K562 (cell line): ENCODE data around the gene TXNIP. TPM values are rescaled to one million over a fixed set of nuclear protein-coding genes. Genes with fewer than 3 reads are reported as not detected.
A peak's percentile ranks its signal among the peaks of the same experiment; 100 is the strongest.

ENCODE experiments used
- CBX3 ChIP-seq, 2 experiments: IDR thresholded peaks; 1 replicate in 1 of 2; 2 replicates in 1 of 2; pipeline ENCODE4 v1.6.1; 2012; ENCODE audit warnings: inconsistent platforms in 2 of 2, low read length in 2 of 2, borderline replicate concordance in 1 of 2, control low read depth in 1 of 2
- CHD1 ChIP-seq: fragments of 200-600 bp; sonication (generic); IDR thresholded peaks from one replicate; pipeline ENCODE4 v1.6.1; 2012; ENCODE audit warnings: mild to moderate bottlenecking, moderate library complexity, low read length, inconsistent platforms
- FOXM1 ChIP-seq, 2 experiments: fragments of 450-650 bp in 1 of 2; sonication (generic) in 1 of 2; formaldehyde crosslinking in 1 of 2; IDR thresholded peaks; 2 replicates each; pipeline versions ENCODE4 v1.6.1 to v1.9.0; 2017 to 2022; ENCODE audit warnings: low read depth in 2 of 2, mild to moderate bottlenecking in 2 of 2, missing genetic modification reagents in 1 of 2, moderate library complexity in 1 of 2
- GTF2A2 ChIP-seq: IDR thresholded peaks from 2 replicates; pipeline ENCODE4 v1.6.1; 2016; ENCODE audit warnings: mild to moderate bottlenecking, missing genetic modification characterization, missing compliant biosample characterization
- LEF1 ChIP-seq: fragments of 450-650 bp; IDR thresholded peaks from 2 replicates; pipeline ENCODE4 v1.6.1; 2016; ENCODE audit warnings: mild to moderate bottlenecking
- NBN ChIP-seq: fragments of 450-650 bp; IDR thresholded peaks from 2 replicates; pipeline ENCODE4 v1.6.1; 2016; ENCODE audit warnings: low read depth, mild to moderate bottlenecking
- NFE2 ChIP-seq: IDR thresholded peaks from 2 replicates; pipeline ENCODE4 v1.6.1; 2014; ENCODE audit warnings: antibody characterized with exemption, low read depth
- POLR2A ChIP-seq: fragments of 450-650 bp; conservative IDR thresholded peaks from 2 replicates; pipeline ENCODE4 v1.6.1; 2016
- PPARD ChIP-seq: fragments of 250-450 bp; sonication (Bioruptor Pico); IDR thresholded peaks from 2 replicates; pipeline ENCODE4 v1.8.0; 2022; ENCODE audit warnings: inconsistent platforms, mild to moderate bottlenecking, moderate library complexity
- RCOR1 ChIP-seq, 2 experiments: IDR thresholded peaks; 2 replicates each; pipeline ENCODE4 v1.6.1; 2012; ENCODE audit warnings: low read depth in 2 of 2, low read length in 2 of 2, borderline replicate concordance in 1 of 2, improper control_type of control experiment in 1 of 2
- SMARCA4 ChIP-seq: fragments of 450-650 bp; IDR thresholded peaks from 2 replicates; pipeline ENCODE4 v1.6.1; 2016
- STAT5A ChIP-seq: IDR thresholded peaks from 2 replicates; pipeline ENCODE4 v1.6.1; 2012; ENCODE audit warnings: low read length, inconsistent platforms, borderline replicate concordance
- TCF3 ChIP-seq: sonication (generic); formaldehyde crosslinking; IDR thresholded peaks from 2 replicates; pipeline ENCODE4 v1.4.0; 2020; ENCODE audit warnings: mild to moderate bottlenecking, missing genetic modification reagents
- VEZF1 ChIP-seq: fragments of 200-800 bp; sonication (Bioruptor generic); IDR thresholded peaks from 2 replicates; pipeline ENCODE4 v1.6.1; 2017; ENCODE audit warnings: missing genetic modification characterization, missing compliant biosample characterization
- XRCC5 ChIP-seq: fragments of 200-400 bp; formaldehyde crosslinking; IDR thresholded peaks from 2 replicates; pipeline ENCODE4 v1.6.1; 2017; ENCODE audit warnings: low read depth, mild to moderate bottlenecking, low read length
- ZBTB17 ChIP-seq: fragments of 450-650 bp; formaldehyde crosslinking; IDR thresholded peaks from 2 replicates; pipeline ENCODE4 v1.4.0; 2020; ENCODE audit warnings: mild to moderate bottlenecking
- ZBTB7A ChIP-seq: IDR thresholded peaks from 2 replicates; pipeline ENCODE4 v1.6.1; 2011; ENCODE audit warnings: low read depth, mild to moderate bottlenecking, low read length, moderate library complexity, borderline replicate concordance; ENCODE audit not compliant: control insufficient read depth
- ZKSCAN8 ChIP-seq: fragments of 200-800 bp; sonication (Bioruptor generic); IDR thresholded peaks from 2 replicates; pipeline ENCODE4 v1.6.1; 2016; ENCODE audit warnings: missing genetic modification characterization, missing compliant biosample characterization
- ZNF140 ChIP-seq: fragments of 250-450 bp; sonication (Bioruptor Pico); IDR thresholded peaks from 2 replicates; pipeline ENCODE4 v1.8.0; 2021; ENCODE audit warnings: moderate library complexity, mild to moderate bottlenecking, inconsistent platforms
- ZNF184 ChIP-seq: sonication (generic); formaldehyde crosslinking; IDR thresholded peaks from 2 replicates; pipeline ENCODE4 v1.5.0; 2020; ENCODE audit warnings: missing genetic modification reagents
- ZNF584 ChIP-seq: fragments of 200-800 bp; sonication (Bioruptor generic); IDR thresholded peaks from 2 replicates; pipeline ENCODE4 v1.6.1; 2016; ENCODE audit warnings: low read depth, mild to moderate bottlenecking, missing genetic modification characterization, missing compliant biosample characterization
- ZNF764 ChIP-seq: fragments of 250-450 bp; sonication (Bioruptor Pico); IDR thresholded peaks from 2 replicates; pipeline ENCODE4 v1.4.0; 2020; ENCODE audit warnings: low read depth, mild to moderate bottlenecking, moderate library complexity
- polyA plus RNA-seq, 8 experiments: library from polyadenylated mRNA; depleted of rRNA in 4 of 8; stranded (reverse) in 5 of 8; unstranded in 3 of 8; fragments of >200 nt; fragmentation: Nextera tagmentation in 2 of 8; fragmentation: Illumina TruSeq in 1 of 8; extraction: Ambion mirVana in 2 of 8; extraction: Trizol in 1 of 8; gene quantifications; 2 replicates each; pipeline versions ENCODE4 v1.2.1 to v1.2.3, GENCODE V29; 2011 to 2014; ENCODE audit warnings: inconsistent platforms in 1 of 8, missing spikeins in 1 of 8
- total RNA-seq, 7 experiments: library from RNA; depleted of rRNA in 6 of 7; stranded (reverse); fragments of >200 nt in 6 of 7; fragmentation: Illumina TruSeq in 2 of 7; extraction: Trizol in 2 of 7; gene quantifications; 2 replicates each; pipeline versions ENCODE4 v1.2.1 to v1.2.3, GENCODE V29; 2011 to 2021; ENCODE audit warnings: low replicate concordance in 1 of 7
- TF ChIP-seq, protein P1 (sequence below): fragments of 450-650 bp; formaldehyde crosslinking; IDR thresholded peaks from 2 replicates; pipeline ENCODE4 v1.4.0; 2022; ENCODE audit warnings: missing genetic modification characterization
- TF ChIP-seq, protein P2 (sequence below): fragments of 200-800 bp; sonication (Bioruptor generic); IDR thresholded peaks from 2 replicates; pipeline ENCODE4 v1.6.1; 2017; ENCODE audit warnings: missing genetic modification characterization, missing compliant biosample characterization

TXNIP gene
- total and polyA plus RNA-seq, 9 of the 15 experiments (the other 6 are each of a cell fraction or from before 2014, with no cell fraction given) = 120 to 499 (median 257) TPM

- TF ChIP-seq NBN = peak; percentile 75; the same call in 1 of the 2 replicates
- no peak for TF ChIP-seq ZNF140
- peak in 1 of 2 experiments; percentile 60; a peak in 2 of 3 replicates for TF ChIP-seq CBX3 (IDR thresholded peaks at IDR 0.05; ENCODE audit: borderline replicate concordance in 1 of 2, low read length in 2 of 2)
- no peak; the same call in 1 of the 2 replicates for TF ChIP-seq ZNF184 (CRISPR knock-in tag)
- TF ChIP-seq STAT5A = no peak
- no peak for TF ChIP-seq ZNF764
- peak; percentile 61 for TF ChIP-seq FOXM1 (IDR thresholded peaks at IDR 0.05; ENCODE audit: low read depth)
- peak; percentile 24; the same call in 1 of the 2 replicates for TF ChIP-seq FOXM1 (CRISPR knock-in tag; IDR thresholded peaks at IDR 0.05; ENCODE audit: low read depth)
- TF ChIP-seq POLR2A = peak; percentile 76; the same call in 1 of the 2 replicates
- no peak for TF ChIP-seq ZBTB7A
- TF ChIP-seq GTF2A2 = peak; percentile 46; the same call in 1 of the 2 replicates
- peak; percentile 98 for TF ChIP-seq LEF1
- peak in 1 of 2 experiments; percentile 75; a peak in 3 of 4 replicates for TF ChIP-seq RCOR1 (IDR thresholded peaks at IDR 0.05; ENCODE audit: borderline replicate concordance in 1 of 2, low read depth in 2 of 2, low read length in 2 of 2)
- no peak for TF ChIP-seq XRCC5
- TF ChIP-seq NFE2 = 0 out of 2 replicates have a peak, but pooled peaks have one; percentile 31
- TF ChIP-seq PPARD (CRISPR knock-in tag) = no peak
- TF ChIP-seq, protein P1, sequence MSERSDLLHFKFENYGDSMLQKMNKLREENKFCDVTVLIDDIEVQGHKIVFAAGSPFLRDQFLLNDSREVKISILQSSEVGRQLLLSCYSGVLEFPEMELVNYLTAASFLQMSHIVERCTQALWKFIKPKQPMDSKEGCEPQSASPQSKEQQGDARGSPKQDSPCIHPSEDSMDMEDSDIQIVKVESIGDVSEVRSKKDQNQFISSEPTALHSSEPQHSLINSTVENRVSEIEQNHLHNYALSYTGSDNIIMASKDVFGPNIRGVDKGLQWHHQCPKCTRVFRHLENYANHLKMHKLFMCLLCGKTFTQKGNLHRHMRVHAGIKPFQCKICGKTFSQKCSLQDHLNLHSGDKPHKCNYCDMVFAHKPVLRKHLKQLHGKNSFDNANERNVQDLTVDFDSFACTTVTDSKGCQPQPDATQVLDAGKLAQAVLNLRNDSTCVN (CRISPR knock-in tag) = peak; percentile 62; the same call in 1 of the 2 replicates
- TF ChIP-seq ZBTB17 (CRISPR knock-in tag) = peak; percentile 79; the same call in 1 of the 2 replicates
- TF ChIP-seq ZKSCAN8 (CRISPR knock-in tag) = peak; percentile 74
- 0 out of 2 replicates have a peak, but pooled peaks have one; percentile 27 for TF ChIP-seq TCF3 (CRISPR knock-in tag)
- TF ChIP-seq SMARCA4 = peak; percentile 76
- peak; percentile 86 for TF ChIP-seq VEZF1 (CRISPR knock-in tag)
- TF ChIP-seq ZNF584 (CRISPR knock-in tag) = peak; percentile 62; the same call in 1 of the 2 replicates
- peak; percentile 95 for TF ChIP-seq CHD1
- TF ChIP-seq, protein P2, sequence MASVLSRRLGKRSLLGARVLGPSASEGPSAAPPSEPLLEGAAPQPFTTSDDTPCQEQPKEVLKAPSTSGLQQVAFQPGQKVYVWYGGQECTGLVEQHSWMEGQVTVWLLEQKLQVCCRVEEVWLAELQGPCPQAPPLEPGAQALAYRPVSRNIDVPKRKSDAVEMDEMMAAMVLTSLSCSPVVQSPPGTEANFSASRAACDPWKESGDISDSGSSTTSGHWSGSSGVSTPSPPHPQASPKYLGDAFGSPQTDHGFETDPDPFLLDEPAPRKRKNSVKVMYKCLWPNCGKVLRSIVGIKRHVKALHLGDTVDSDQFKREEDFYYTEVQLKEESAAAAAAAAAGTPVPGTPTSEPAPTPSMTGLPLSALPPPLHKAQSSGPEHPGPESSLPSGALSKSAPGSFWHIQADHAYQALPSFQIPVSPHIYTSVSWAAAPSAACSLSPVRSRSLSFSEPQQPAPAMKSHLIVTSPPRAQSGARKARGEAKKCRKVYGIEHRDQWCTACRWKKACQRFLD (CRISPR knock-in tag) = peak; percentile 85; the same call in 1 of the 2 replicates
Observed at GRCh38 chr1:145978854-145979745, 17.3 kb downstream of the TXNIP start (continued).
